ENCODE measurements around the gene GFRA1.

The GFRA1 gene

DNA sequence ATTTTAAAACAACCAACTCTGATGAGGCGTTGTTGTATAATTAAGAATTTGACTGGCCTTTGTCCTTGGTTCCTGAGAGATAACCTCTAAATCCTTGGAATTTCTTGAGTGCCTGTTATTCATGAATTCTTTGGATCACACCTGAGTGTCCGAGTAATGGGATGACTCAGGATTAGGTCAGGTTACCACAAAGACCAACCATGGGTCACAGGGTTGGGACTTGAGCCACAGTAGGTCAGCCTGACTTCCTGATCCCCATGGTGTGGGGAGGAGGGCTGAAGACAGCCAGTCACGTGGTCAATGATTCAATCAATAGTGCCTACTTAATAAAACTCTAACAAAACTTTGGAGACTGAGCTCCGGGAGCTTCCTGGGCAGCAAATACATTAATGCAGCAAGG, 192.5 kb downstream of the GFRA1 start:
- TF ChIP-seq, protein P1, sequence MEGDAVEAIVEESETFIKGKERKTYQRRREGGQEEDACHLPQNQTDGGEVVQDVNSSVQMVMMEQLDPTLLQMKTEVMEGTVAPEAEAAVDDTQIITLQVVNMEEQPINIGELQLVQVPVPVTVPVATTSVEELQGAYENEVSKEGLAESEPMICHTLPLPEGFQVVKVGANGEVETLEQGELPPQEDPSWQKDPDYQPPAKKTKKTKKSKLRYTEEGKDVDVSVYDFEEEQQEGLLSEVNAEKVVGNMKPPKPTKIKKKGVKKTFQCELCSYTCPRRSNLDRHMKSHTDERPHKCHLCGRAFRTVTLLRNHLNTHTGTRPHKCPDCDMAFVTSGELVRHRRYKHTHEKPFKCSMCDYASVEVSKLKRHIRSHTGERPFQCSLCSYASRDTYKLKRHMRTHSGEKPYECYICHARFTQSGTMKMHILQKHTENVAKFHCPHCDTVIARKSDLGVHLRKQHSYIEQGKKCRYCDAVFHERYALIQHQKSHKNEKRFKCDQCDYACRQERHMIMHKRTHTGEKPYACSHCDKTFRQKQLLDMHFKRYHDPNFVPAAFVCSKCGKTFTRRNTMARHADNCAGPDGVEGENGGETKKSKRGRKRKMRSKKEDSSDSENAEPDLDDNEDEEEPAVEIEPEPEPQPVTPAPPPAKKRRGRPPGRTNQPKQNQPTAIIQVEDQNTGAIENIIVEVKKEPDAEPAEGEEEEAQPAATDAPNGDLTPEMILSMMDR (IDR thresholded peaks at IDR 0.05): no peak
- Histone ChIP-seq H3K27ac (no peak overlapping the region), H3K4me1 (ENCODE audit: control insufficient read depth in 1 of 2, insufficient read depth in 1 of 2, low read depth in 1 of 2, low read length in 1 of 2) (no peaks in the 10 kb centered on the region), H3K9me3 (no peaks in the 10 kb centered on the region), H3K36me3 (no peaks in the 10 kb centered on the region), H3K27me3 (no peaks in the 10 kb centered on the region), H3K4me3 (ENCODE audit: low read depth in 1 of 2, low read length in 1 of 2) (no peak overlapping the region)

DNA sequence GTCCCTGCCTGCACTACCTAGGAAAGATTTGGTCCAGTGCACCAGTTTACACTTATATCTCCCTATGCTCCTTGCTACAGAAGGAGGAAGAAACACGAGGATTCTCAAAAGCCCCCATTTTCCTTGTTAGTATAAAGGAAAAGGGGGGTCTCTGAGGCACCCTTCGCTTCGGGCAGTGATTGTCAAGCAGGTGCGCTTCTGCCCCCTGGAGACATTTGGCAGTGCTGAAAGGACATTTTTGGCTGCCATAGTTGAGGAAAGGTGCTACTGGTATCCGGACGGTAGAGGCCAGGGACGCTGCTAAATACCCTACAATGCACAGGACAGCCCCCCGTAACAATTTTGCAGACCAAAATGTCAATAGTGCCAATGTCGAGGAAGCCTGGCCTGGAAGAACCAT, 193.7 kb downstream of the GFRA1 start:
- no peak overlapping the region for H3K4me3 ChIP-seq (ENCODE audit: low read depth in 1 of 2, low read length in 1 of 2)
- TF ChIP-seq, protein P1 (IDR thresholded peaks at IDR 0.05): no peak
- H3K9me3 ChIP-seq: no peaks in the 10 kb centered on the region
- no peaks in the 10 kb centered on the region for H3K27me3 ChIP-seq
- H3K36me3 ChIP-seq: no peaks in the 10 kb centered on the region
- no peaks in the 10 kb centered on the region for H3K4me1 ChIP-seq (ENCODE audit: control insufficient read depth in 1 of 2, insufficient read depth in 1 of 2, low read depth in 1 of 2, low read length in 1 of 2)
- no peak overlapping the region for H3K27ac ChIP-seq

DNA sequence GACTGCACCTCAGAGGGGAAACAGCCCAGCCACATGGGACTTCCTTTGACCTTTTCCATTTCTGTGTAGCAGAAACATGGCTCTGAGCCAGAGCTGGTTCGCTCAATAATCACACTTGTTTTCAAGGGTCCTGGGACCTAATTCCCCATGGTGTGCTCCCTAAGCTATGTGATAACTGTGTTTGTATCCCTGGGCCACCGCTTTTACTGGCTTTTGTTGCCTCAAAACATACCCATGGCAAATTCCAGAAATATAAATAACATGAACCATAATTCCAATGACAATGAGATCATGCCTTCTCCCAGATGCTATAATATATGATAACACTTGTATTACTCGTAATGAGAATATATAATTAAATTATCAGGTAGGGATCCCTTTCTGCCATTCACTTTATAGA, 196.4 kb downstream of the GFRA1 start:
- Histone ChIP-seq H3K9me3 (no peaks in the 10 kb centered on the region), H3K27ac (no peak overlapping the region), H3K36me3 (no peaks in the 10 kb centered on the region), H3K27me3 (no peaks in the 10 kb centered on the region), H3K4me1 (ENCODE audit: control insufficient read depth in 1 of 2, insufficient read depth in 1 of 2, low read depth in 1 of 2, low read length in 1 of 2) (no peaks in the 10 kb centered on the region), H3K4me3 (ENCODE audit: low read depth in 1 of 2, low read length in 1 of 2) (no peak overlapping the region)
- TF ChIP-seq, protein P1 (IDR thresholded peaks at IDR 0.05): no peak

DNA sequence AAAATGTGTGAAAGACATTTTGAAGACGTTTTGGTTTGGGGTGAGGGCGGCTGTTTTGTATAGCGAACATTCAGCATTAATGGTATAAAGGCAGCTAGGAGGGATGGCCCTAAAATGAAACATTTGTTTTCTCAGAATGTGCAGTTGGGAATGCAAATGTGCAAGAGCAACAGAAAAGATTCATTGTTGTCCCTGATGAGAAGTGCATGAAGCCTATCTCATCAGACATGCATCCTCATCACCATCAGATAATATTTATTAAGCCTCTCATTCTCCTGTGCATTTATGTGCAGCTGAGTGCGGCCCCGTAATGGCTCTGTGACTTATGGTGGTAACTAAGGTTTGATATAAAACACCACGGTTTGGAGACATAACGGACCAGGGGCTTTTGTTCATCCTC, 199.5 kb downstream of the GFRA1 start:
- H3K4me1 ChIP-seq (ENCODE audit: control insufficient read depth in 1 of 2, insufficient read depth in 1 of 2, low read depth in 1 of 2, low read length in 1 of 2): no peaks in the 10 kb centered on the region
- no peaks in the 10 kb centered on the region for H3K36me3 ChIP-seq
- no peaks in the 10 kb centered on the region for H3K27me3 ChIP-seq
- H3K4me3 ChIP-seq (ENCODE audit: low read depth in 1 of 2, low read length in 1 of 2): no peak overlapping the region
- TF ChIP-seq, protein P1 (IDR thresholded peaks at IDR 0.05): no peak
- no peaks in the 10 kb centered on the region for H3K9me3 ChIP-seq
- H3K27ac ChIP-seq: no peak overlapping the region

DNA sequence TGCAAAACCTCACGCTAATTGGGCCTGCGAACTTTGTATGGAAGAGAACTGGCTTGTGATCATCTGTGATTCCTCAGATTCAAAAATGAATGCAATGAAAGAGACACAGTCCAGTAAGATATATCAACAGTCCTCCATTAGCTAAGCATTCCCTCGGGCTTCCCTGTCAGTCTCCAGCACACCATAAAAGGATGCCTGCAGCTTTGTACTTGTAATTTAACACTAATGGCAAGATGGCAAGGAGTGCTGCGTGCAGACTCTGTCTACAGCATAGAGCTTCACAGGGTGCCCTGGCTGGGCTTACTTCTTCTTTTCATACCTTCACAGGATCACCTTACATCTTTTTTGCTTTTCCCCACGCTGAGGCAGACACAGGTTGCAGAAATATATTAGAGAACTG, 200.0 kb downstream of the GFRA1 start:
- H3K4me1 ChIP-seq (ENCODE audit: control insufficient read depth in 1 of 2, insufficient read depth in 1 of 2, low read depth in 1 of 2, low read length in 1 of 2): no peaks in the 10 kb centered on the region
- TF ChIP-seq, protein P1 (IDR thresholded peaks at IDR 0.05): no peak
- H3K4me3 ChIP-seq (ENCODE audit: low read depth in 1 of 2, low read length in 1 of 2): no peak overlapping the region
- H3K36me3 ChIP-seq: no peaks in the 10 kb centered on the region
- H3K27me3 ChIP-seq: no peaks in the 10 kb centered on the region
- no peak overlapping the region for H3K27ac ChIP-seq
- no peaks in the 10 kb centered on the region for H3K9me3 ChIP-seq

Data from neutrophil (primary cell).